HG03521 (cell line): ENCODE measurements around the gene SCN2B.

Experiments
- ATAC-seq: cut with Tn5 transposase; IDR thresholded peaks from one replicate; pipeline ENCODE4 v1.9.1; 2021; ENCODE audit warnings: mild to moderate bottlenecking, moderate library complexity; ENCODE audit not compliant: unreplicated experiment

The SCN2B gene

DNA sequence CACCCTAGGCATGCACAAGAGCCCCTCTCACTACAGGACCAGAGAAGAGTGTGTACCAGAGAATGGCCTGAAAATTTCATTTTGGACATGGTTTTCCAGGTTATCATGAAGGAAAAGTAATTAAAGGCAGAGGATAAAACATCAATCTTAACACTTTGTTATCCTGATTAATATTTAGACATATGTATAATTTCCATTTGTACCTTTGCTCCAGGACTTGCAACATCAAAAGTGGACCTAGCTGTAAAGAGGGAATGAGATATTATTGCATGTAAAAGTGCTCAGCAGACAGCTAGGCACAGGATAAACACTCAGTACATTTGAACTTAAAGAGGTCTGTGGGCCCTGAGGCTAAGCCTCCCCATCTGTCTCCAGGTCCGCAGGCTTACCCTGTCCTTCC is 21.8 kb downstream of the SCN2B start:
- no peak for ATAC-seq

DNA sequence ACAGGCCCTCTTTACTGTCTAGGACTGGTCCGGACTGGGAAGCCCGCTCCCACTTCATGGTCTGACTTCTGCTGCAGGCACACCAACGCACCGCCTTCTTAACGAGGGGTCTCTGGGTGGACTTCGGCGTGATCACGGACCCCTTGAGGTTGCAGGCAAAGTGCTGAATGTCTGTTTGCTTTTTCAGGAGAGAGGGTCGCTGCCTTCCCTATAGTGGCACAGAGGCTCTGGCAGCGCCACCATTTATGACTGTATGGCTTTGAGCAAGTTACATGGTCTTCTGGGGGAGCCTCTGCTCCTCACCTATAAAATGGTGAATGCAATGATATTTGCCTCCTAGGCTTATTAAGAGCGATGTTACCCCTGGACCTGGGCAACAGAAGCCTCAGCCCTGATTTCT is 22.5 kb downstream of the SCN2B start:
- no peak for ATAC-seq

DNA sequence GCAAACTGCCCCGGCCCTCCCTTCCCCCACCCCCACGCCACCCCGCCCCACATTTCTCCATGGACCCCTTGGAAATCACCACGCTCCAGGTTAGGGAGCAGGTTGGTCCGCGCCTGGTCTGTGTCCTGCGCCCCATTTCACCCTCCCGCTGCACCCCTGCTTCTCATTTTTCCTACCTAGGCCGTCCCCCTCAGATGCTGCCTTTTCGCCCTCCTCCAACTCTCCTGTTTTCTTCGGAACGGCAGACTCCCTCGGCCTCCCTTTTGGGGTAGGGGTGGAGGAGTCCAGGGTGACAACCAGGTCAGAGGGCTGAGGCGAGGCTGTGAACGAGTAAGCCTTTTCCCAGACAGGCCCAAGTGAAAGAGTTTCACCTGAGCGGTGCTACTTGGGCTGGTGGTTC is 22.9 kb downstream of the SCN2B start:
- ATAC-seq = no peak

DNA sequence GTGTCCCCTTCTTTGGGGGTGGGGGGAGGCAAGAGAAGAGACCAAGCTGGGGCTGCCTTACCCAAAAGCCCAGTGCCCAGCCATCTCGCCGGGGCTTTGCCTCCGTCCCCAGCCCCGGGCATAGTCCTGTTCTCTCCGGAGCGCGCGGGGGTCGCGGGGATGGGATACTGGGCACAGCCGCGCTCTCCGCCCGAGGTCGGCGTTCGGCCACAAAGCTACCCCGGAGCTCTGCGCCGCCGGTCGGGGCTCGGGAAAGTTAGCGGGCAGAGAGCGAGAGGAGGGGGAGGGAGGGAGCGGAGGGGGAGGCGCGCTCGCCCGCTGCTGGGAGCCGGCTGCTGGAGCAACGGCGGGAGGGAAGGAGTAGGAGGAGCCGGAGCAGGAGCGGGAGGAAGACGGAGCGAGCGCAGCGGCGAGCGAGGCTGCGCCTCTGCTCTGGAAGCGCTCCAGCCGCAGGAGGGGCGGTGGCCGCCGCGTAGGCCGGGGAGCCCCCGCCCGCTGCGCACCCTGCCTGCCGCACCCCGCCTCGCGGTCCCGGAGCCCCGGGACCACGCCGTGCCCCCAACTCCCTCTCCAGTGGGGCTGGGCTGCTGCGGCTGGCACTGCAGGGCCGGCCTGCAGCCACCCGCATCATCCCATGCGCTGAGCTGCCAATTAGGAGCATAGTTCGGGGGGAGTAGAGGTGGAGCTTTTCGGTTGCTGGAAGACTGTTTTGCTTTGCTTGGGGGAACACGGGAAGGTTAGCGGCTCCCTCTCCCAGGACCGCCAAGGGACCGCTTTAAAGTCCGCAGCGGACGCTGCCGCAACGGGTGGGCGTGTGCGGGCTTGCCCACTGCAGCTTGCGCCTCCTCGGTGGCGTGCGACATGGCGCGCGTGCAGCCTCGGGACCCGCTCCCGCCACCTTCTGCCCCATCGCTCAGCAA is 23.6 kb downstream of the SCN2B start, which contains the start of gene SCN4B:
Gene SCN4B (minus strand): TSS at position 272 of the 920 bp plus-strand sequence. CDS start 150 bp downstream, at position 122.
- no peak for ATAC-seq

DNA sequence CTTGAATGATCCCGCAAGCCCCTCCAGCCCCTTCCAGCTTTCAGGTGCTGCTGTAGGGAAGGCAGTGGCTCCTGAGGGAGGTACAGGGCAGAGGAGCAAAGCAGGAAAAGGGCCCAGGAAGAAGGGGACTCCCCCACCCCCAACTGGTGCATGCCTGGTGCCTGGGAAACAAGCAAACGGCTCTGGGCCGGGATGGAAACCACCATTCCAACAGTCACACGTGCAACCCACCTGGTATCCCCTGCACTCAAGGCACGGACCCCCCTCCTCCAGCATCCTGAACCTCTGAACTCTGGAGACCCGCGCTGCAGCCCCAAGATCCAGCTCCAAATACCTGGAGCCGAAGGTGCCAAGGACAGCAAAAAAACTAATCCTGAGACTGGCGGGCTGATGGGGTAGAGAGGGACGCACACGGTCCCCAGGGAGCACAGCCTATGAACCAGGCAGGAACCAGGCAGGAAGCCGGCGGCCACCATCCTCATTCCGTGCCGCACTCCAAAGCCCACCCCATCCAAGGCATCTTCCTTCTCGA is 24.4 kb downstream of the SCN2B start:
- ATAC-seq = no peak

DNA sequence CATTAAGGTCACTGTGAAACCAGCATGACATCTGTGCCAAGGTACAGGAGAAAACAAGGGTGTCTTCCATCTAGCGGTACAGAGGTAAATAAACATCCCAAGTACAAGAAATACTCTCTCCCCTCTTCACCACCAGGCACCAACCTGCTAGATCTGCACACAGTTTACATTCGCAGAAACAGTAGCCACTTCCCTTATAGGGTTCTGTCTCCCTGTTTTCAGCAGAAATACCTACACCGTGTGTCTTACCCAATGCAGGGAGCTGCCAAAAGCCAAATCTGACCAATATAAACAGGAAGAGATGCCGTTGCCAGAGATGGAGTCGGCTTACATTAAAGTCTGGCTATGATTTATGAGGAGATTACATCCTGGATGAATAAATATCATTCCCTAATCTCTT is 25.0 kb downstream of the SCN2B start:
- ATAC-seq = no peak

DNA sequence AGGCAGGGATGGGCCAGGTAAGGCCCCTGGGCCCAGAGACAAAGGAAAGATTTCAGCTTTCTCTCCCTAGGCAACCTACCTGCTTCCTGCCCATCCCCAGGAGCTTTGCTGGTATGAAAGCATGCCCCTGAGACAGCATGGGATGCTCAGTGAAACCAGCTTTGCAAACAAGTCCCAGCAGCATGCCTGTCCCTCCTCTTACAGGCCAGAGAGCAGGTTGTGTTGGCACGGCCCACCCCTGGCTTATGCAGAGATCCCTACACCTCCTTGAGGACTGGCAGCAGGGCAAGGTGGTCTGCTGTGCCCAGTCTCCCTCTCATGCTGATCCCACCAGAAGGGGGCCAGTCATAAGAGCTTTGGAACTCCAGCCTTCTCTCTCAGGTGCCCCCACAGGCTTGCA is 26.9 kb downstream of the SCN2B start:
- no peak for ATAC-seq

DNA sequence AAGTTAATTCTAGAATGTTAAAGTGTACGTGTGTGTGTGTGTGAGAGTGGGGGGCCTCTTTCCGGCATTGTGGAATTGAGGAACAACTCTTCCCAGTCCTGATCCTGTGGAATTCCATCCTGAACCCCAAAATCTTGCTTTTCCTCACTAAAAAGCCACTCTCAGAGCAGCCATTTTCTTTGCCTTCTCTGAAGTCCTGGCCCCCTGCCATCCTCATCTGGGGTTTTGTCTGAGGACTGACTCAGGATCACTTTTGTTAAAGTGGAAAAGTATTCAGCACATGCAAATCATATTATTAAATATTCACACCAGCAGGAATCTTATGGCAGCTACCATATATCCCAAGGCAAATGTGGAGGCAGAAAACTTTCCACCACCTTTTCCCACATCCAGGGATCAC is 27.6 kb downstream of the SCN2B start:
- no peak for ATAC-seq

DNA sequence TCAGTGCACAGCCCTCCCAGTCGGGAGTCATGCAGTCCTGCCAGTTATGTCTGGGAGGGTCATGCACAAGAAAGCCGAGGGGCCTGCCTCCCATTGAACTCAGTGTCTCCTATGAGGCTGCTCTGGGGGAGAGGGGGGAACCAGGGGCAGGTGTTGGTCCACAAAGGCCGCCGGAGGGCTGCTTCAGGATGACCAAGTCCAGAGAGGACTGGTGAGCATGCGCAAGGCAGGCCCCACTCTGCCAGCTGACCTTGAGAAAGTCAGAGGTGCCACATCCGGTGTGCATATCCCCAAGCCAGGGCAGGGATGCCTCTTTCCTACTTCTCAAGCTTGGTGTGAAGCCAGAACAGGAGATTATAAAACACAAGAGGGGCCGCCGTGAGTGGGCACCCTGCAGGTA is 28.2 kb downstream of the SCN2B start:
- no peak for ATAC-seq

DNA sequence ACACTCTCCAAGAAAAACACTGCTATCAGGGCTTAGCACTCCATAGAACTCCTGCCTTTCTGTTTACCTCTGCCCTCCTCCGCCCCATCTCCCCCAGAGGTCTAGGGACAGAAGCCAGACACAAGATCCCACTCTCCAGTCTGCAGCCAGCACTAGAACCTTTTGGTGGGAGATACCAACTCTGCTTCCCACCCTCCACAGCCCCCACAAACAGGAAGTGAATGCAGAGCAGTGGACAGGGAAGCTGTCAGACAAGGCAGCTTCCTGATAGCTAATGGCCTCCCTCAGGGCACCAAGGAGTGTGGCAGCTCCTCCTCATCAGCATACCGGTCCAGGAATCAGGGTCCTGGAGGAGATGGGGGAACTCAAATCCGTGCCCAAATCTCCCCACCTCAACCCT is 28.9 kb downstream of the SCN2B start:
- no peak for ATAC-seq

DNA sequence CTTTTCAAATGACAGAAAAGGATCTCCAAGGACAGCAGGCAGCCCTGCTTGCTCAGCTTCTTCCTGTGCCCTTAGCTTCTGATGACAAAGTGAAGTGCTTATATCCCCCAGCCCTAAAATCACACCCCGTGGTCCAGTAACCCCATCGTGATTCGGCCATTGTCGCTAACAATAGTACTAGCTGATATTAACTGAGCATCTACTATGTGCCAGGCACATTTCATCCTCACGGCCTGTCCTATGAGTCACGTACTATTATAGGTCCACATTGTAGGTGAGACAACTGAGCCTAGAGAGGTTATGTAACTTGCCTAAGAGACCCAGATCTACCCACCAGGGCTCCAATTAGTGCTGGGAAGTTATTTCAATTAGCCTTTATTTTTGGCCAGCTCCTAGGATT is 29.9 kb downstream of the SCN2B start:
- no peak for ATAC-seq

DNA sequence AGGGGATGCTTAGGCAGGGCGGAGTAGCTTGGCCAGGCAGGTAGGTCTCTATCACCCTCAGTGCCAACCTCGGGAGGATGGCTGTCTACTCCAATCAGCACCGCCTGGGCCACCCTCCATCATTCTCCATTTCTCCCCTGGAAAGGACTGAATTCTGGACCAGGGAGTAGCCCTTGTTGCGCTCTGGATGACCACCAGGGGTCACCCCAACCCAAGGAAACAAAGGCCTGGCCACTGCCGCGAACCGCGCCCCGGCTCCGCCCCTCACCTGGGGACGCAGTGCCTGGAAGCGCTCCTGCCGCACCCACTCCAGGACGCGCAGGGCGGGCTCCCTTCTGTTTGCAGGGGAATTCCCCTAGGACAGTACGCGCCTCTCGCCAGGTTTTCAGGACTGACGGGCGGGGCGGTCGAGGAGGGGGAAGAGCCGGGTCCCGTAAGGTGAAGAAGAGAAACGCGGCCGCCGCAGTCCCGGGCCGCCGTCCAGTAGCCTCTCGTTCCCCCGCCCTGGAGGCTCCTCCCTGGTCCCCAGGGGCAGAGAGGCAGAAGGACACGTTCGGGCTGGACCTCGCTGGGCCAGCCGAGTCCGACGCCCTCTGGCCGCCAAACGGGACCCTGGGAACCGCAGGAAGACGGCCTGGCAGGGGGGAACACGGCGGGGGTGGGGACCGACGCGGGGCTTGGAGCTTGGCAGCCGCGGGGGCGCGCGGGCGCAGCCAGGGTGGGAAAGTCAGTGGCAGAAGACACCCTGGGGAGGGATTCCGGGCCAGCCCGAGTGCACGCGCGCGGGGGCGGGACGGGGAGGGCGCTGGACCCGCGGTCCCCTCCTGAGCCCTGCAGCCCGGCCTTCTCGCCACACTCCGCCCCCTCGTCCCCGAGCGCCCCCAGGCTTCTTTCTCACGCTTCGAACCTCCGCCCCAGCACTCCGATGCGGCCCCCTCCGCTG is 30.9 kb downstream of the SCN2B start:
- ATAC-seq = peak; percentile 64

DNA sequence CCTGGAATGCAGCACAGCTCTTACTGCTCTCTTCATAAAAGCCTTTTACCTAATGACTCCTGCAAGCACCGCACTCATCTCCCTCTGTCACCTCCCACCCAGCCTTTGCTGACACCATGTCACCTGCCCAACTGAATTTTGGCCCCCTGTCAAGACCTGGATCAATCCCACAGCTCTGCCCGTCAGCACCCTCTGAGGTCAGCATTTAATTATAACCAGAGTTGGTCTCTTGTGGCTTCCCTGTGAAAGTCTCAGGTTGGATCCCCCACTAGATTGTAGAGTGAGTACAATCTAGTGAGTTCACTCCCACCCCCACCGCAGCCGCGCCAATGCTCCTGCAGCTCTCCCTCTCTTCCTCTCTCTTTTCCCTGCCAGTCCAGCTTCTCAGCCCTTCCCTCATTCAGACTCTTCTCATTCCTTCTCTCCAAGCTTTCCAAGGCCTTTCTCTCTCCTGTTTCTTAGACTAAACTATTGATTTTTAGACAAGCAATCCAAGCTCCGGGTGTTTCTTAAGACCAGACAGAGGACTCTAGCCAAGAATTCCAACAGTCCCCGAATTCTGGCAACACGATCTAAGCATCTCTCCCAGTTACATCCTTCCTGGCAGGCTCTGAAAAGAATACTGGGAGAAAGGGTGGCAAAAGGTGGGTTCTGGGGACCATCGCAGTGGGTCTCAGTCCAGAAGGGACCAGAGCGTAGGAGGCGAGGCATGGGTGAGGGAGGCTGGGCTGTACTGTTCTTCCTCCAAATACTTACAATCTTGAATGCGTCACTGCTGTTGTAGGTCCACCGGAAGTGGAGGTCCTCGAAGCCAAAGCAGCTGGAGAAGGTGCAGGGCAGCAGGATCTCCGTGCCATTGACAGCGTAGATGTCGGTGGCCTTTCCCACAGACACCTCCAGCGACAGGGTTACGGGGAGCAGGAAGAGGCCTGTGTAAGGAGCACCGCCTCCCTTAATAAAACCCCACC is 31.9 kb downstream of the SCN2B start:
- no peak for ATAC-seq

DNA sequence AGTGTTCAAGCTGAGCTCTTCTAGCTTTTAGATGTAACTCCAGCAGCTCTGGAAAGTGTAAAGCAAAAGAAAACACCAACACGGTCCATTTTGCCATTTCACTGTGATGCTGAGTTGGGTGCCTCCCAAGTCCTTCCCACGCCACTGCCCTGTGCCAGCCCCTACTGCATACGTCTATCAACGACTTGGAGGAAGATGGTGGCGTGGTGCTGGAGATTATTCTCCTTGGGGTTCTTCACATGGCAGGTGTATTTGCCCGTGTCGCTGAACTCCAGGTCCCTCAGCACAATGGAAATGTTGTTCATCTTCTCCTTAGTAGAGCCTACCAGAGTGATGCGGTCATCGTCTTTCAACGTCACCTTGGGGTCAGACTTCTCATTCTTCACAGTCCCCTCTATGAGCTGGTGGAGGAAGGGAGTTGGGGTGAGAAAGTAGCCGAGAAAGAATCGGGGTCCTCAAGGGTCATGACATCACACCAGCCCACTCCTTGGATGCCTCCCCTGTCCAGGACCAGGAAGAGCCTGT is 32.7 kb downstream of the SCN2B start:
- ATAC-seq = no peak

DNA sequence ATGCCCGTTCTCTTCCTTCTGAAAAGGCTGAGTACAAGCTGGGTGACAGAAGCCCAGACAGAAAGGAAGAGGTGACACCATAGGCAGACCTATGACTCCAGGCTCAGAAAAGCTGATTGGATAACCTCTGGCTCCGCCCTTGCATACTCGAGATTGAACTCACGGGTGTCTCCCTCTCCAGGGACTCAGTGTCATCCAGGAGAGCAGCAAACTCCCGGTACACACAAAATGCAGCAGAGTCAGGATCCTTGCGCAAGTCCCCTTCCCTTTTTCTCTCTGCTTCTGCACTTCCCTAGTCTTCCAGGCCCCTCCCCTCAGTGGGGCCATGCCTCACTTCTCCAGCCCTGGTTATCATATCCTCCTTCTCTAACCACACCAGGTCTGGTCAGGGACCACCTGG is 33.6 kb downstream of the SCN2B start:
- ATAC-seq = no peak

DNA sequence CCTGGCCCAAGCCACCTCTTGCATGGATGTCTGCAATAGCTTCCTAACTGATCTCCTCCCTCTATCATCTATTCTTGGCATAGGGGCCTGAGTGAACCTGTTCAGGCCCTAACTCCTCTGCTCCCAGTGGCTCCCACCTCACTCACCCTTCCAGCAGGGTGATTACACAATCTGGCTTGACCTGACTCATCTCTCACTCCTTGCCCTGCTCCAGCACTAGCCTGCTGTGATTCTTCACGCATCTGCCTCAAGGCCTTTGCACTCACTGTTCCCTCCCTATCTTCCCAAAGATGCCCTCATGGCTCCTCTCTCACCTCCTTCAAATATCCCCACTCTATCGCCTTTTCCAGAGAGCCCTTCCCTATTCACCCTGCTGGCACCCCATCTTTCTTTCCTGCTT is 34.4 kb downstream of the SCN2B start:
- ATAC-seq = no peak

DNA sequence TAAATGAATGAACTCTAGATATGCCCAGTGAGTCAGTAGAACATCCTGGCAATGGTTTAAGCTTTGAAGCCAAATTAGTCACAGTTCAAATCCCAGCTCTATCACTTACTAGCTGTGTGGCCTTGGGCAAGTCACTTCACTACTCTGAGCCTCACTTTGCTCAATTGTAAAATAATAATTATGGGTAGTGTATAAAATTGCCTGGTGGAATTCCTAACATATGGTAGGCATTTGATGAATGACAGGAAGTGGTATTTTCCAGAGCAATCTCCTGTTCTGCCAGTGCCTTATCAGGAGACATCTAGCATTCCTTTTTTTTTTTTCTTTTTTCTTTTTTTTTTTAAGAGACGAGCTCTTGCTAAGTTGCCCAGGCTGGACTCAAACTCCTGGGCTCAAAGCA is 36.9 kb downstream of the SCN2B start:
- ATAC-seq = no peak

DNA sequence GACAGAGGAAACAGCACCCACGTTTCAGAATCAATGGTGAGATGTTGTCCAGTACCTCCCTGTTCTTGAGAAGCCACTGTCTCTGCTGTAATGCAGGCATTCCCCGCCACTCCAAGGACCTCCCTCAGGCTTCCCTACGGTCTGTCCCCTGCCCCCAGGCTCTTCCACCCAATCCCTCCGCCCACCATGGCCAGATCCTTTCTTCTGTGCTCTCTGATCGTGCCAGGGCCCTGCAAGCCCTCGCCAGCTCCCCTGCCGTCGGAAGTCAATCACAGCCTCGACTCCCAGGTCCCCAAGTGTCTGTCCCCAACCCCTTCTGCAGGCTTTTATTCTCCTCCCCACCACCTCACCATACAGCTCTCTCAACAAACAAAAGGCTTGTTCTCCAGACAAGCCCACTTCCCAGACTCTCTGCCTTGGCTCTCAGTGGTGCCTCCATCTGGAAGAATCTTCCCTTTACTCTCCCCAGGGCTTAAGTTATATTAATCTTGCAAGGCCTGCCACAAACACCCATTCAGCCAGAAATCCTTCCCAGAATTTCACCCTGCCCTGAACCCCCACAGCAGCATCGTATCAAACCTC is 37.5 kb downstream of the SCN2B start:
- no peak for ATAC-seq

DNA sequence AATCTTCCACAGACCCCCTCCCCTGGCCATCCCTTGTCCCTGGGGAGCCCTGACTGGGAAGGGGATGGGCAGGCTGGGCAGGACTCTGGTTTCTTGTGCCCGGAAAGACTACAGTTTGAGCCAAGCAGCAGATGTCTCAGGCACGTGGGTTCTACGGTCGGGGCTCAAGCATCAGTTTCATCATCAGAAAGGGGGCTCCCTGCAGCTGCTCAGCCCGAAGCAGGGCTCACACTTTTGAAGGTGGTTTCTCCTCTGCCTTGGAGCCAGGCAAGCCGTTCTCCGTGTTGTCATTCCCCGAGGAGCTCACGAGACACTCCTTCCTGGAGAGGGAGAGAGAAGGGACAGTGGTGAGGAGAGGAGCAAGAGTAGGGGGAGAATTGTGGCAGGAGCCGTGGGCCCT is 39.6 kb downstream of the SCN2B start:
- ATAC-seq = no peak

DNA sequence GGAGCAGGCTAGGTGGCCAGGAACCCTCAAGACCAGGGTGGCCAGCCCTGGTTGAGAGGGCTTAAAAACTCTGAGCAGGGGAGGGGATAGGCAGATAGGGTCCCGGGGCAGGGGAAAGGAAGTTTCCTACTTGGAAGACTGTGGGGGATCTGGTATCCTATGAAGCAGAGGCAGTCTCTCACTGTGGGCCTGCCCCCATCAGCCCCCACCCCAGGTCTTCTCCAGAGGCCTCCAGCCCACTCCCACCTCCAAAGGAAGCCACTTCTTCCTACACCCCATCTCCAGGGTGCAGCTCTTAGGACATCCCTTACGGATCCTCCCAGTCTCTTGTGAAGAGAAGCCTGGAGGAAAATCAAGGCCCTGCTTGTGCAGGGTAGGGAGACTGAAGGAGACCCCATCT is 40.1 kb downstream of the SCN2B start:
- ATAC-seq = no peak
